Right kidney (tissue), 1 donor: Measurements from ENCODE around the gene ATXN7L1.

ENCODE experiments used
- DNase-seq: peaks from one replicate; pipeline ENCODE4 v3.0.0-alpha.2; 2016

The ATXN7L1 gene

DNA sequence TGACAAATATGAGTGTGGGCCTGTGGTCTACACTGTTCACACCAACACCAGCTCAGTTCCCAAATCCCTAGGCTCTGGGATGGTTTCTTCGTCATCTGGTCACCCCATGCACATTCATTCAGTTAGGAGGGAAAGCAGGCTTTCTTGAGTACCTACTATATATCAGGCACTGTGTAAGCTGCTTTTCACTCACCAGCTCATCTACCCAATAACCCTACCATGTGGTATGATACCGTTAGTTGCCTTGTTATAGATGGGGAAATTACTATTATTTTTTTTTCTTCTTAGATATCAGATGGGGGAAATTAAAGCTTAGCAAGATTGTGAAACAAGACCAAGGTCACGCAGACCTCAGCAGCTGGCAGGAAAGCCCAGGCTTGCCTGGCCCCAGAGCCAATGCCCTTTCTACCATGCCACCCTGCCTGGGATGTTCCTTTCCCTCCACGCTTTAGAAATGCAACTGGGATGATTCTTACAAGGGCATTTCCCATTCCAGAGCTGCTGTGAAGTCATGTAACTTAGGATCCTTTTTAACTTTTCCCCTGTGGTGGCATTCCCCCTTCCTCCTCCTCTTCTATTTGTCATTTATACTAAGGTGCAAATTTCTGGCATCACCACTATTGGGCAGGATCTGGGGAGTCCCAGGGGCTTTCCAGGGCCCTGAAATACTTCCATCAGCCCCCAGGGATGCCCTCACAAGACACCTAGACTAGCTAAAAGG is 202.0 kb downstream of the ATXN7L1 start:
- no peak for DNase-seq

- DNase-seq: no peak
These were observed 202.9 kb downstream of the ATXN7L1 start for GRCh38 chr7:105673367-105674084.

DNA sequence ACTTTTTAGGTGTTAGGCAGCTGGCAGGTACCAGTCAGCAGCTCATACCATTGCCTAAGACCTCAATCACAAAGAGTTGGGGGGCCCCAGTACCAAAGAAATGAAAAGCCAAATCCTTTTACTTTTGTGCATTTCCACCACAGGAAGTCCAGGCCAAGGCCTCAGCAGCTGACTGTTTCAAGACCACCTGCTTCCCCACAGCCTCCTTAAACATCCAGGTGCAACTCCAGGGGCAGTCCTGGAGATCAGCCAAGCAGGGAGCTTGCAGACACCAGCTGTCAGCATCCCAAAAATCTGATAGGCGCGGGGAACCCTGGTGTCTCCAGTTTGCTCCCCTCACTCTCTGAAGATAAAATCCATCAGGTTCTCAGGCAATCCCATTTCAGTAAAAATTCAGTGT is 203.6 kb downstream of the ATXN7L1 start:
- DNase-seq: no peak

DNA sequence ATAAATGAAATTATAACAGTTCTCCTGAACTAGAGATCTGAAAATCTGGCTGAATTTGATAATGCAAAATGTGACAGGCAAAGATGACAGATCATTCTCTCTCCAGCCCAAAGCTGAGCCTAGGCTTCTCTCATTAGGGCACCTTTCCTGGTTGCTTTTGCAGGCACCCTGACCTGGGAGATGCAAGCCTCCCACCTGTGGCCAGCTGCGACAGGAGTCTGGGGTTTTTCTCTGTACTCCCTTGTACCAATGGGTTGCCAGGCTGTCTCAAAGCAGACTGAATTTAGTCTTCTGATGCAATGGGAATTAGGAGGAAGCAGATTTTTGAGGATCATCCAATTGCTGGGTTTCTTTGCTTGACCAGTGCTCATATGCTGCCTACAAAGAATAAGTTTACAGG is 210.1 kb downstream of the ATXN7L1 start:
- DNase-seq: no peak

DNA sequence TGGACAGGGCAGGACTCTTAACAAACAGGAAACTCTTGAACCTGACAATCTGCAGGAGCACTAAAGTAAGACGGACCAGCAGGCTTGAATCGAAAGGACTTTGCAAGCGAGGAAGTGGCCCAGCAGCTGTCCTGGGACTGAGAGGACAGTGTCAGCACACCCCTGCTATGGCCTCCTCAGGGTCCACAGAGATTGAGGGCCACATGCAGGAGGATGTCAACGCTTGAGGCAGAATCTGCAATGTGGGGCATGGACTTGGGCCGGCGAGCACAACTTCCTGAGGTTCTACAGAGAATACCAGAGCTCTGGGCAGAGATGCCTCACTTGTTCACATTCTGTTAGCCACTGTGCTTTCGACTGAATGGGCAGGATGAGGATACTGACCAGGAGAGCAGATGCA is 210.7 kb downstream of the ATXN7L1 start:
- DNase-seq: no peak

DNA sequence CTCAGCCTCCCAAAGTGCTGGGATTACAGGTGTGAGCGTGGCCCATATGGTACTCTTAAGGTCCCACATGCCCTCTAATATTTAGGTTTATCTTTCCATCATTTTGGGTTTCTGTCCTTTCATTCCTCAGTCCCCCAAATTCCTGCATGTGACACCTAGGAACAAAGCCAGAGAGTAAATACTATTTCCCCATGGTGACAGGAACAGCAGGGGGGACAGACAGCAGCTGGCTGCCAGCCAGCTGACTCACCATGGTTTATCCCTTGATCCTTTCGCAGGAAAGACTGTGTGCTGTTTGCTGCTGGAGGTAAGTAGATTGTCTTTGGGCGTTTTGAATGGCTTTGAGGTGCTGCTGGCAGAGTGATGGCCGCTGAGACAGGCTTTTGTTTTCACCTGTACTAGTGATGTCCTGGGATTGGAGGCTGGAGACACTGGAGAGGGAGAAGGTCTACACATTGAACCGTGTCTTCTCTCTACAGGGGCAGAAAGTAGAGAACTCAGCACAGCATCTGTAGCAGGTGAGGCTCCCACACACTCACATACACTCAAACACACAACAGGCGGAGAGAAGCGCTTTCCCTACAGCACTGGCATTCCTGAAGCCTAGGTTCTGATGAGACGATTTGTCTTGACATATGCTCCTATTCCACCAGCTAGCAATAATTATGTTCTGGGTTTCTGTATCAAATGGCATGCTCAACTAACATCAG is 211.4 kb downstream of the ATXN7L1 start:
- DNase-seq: no peak

DNA sequence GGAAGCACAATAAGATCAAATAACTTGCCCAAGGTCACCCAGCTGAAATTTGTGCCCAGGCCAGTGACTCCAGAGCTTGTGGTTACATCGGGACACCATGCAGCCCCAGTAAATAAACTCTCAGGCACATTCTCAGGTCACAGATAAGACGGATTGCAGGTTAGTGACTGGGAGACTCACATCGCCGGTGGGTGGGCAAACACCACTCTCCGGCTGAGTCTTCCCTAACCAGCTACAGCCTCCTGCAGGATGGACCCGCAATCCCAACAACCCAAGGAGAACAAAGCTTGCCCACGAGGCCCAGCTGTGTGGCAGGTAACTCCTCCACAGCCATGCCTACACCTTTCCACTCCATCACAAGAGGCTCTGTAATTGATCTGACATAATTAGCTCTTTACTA is 213.4 kb downstream of the ATXN7L1 start:
- no peak for DNase-seq

DNA sequence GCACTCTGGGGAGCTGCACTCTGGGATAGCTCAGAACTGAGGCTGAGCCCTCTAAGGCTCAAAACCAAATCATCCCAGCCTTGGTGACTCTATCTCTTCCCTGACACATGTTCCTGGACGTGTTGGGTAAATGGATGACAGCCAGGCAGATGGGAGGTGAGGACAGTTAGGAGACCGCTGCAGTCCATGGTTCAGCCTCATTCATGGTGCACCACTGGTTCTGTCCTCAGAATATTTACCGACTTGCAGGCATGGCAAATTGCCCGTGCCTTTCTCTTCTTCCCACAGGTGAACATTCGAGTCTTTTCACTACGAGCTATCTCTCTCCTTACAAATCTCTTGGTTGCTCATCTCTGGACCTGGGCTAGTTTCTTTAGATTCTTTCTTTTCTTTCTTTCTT is 214.8 kb downstream of the ATXN7L1 start:
- no peak for DNase-seq

DNA sequence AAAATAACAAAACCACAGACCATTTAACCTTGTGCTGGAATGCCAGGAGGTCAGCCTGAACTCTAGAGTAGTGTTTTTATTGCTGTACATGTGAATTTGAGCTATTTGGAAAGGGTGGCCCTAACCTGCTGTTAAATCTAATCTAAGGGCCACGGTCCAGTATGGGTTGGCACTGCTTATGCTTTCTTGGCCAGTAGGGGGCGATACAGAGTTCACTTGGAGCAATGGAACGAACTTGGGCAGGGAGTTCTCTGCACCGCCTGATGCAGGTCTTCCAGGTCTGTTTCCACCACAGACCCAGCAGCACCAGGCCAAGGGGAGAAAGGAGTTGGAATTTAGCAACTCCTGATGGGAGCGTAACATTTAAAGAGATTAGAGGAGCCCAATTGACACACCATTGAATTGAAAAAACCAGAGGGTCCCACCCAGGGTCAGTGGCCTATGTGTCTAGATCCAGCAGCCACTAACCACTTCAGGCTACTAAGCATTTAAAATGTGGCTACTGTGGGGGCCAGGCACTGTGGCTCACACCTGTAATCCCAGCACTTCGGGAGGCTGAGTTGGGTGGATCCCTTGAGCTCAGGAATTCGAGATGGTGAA is 219.4 kb downstream of the ATXN7L1 start:
- DNase-seq: no peak

DNA sequence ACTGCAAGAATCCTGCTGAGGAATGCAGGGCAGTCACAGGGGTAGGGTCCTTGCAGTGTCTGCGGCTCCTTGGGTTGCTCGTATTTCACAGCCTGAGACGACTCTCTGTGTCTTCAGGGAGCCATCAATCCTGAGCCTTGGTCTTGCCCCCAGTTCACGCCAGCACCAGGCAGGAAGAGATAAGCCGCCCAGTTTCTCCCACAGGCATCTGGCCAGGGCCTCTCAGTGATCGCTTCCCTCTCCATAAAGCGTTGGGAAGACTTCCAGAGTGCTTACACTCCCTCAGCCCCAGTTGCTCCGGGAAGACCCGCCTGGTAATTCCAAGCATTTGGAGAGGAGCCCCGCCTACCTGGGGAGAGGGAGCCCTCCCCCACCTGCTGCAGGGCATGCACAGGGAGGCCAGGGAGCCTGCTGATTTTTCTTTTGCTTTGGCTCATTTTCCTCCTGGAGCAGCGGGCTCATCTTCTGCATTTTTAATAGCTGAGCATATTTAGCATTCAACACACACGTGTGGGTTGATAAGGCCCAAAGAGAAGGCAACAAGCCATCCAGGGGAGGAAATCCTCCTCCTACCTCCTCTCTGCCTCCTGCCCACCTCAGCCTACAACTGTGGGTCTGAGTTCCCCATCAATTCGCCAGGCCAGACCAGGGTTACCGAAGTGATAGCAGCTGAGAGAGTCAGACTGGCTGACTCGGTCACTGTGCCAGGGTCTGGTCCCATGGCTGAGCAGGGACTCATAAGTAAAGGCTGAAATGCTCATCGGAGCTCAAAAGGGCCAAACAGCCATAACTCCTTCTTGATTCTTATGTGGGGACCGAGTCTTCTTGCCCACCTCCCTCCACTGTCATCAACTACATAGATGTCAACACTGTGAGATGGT is 220.7 kb downstream of the ATXN7L1 start:
- DNase-seq: peak; percentile 44

- peak; percentile 57 for DNase-seq
These were observed 221.3 kb downstream of the ATXN7L1 start for GRCh38 chr7:105655067-105655466.

- DNase-seq: no peak
These were observed 222.2 kb downstream of the ATXN7L1 start for GRCh38 chr7:105654095-105654686.

DNA sequence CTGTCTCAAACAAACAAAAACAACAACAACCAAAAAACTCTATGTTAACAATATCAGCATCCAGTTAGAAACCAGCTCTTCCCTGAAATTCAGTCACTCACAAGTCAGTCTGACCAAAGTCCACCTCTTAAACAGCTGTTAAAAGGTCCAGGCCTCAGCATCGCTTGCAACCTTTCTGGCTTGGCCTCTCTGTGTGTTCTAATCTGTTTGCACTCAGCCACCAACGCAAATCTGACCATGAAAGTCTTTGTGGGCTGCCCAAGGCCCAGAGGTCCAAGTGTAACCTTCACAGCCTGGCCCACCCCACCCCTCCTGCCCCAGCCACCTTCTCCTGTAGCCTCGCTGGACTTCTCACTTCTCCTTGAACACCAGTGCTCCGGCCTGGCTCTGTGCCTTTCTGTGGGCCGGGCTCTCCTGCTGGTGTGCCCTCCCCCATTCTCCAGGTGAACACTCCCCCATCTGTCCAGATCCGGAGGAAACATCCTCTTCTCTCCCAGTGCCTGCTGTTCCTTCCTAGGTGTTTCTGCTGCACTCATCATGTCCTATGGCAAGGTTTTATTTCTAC is 222.9 kb downstream of the ATXN7L1 start:
- no peak for DNase-seq

- DNase-seq: peak; percentile 48
These were observed 223.9 kb downstream of the ATXN7L1 start for GRCh38 chr7:105652359-105652993.

DNA sequence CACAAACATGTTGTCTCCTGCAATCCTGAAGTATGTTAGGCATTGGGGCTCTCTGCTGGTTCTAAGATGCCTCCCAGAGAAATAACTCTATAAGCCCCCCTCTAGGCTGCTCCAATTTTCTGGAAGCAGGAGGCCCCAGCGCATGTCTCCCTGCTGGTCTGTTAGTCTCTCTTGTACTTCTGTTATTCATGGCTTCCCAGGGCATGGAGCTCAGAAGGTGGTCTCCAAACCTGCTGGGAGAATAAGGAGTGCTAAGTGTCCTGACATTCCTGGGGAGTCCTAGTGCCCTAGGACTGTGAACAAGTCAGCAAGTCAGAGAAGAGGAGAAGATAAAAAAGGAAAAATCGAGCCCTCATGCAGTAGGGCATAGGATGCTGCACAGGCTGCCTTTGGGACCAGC is 224.6 kb downstream of the ATXN7L1 start:
- no peak for DNase-seq

DNA sequence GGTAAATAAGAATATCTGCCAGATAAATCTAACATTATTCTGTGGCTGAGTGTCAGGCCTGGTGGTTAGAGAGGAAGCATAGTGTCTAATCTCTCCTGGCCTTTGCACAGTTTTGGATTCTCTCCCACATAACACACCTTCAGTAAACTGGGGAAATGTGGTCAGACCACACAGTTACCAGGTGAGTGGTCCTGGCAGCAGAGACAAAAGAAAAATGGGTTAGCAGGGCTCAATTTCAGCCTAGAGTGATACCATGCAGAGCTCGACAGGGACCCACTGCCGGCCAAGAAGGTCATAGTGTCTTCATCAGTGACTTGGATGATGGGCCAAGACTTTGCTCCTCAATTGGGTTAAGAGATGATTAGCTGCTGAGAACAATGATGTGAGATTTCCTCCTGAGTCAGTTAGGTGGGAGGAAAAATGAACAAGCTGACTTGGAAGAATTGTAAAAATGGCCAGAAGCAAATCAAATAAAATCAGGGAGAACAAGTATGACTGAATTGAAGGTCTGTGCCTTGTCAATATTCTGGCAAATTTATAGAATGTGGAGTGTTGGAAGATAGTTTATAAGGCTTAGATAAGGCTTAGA is 225.9 kb downstream of the ATXN7L1 start:
- DNase-seq: no peak

DNA sequence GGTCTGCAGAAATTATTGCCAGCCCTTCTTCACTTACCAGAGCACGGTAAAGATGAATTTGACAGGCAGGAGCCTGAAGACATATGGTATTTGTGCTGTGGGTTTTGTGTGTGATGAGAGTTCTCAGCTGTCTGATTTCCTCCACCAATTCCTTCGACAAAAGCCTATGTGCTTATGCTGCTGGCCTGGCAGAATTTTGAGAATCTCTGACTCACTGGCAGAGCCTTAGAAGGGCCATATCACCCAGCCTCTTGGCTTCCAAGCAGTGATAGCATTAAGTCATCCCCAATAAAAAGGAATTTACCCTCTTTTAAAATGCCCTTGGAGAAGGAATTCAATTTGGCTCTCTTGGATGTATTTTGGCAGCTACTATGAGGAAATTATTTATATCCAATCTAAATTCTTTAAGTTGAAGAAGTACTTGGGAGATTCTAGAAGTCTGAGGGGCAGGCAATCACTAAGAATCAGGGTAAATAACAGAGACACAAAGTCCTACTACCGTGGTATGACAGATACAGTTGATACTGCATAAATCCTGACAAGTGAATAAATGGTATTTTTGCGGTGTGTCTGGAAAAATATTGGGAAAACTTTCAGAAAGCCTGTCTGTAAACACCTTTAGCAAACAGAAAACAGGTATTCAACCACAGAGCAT is 226.5 kb downstream of the ATXN7L1 start:
- no peak for DNase-seq

- no peak for DNase-seq
These were observed 227.6 kb downstream of the ATXN7L1 start for GRCh38 chr7:105648561-105649401.

GRCh38 chr7:105647591-105647990 is 228.8 kb downstream of the ATXN7L1 start:
- no peak for DNase-seq
